Right cardiac atrium (tissue), 5 donors: ENCODE results near the gene TFAP2A. TPM values are rescaled to one million over a fixed set of nuclear protein-coding genes. Genes with fewer than 3 reads are reported as not detected.

Source experiments
- ATAC-seq, 2 donors: fragments of 200-7000 bp; cut with Tn5 transposase; one replicate each; pipeline versions ENCODE4 v1.8.0 to v1.9.1; 2020; ENCODE audit warnings: moderate library complexity in 2 of 2, mild to moderate bottlenecking in 1 of 2
- DNase-seq, 3 donors: peaks; one replicate each; pipeline ENCODE4 v3.0.0-alpha.2; 2020
- H3K27ac ChIP-seq: one replicate; pipeline ENCODE4 v1.5.1; 2013; ENCODE audit warnings: mild to moderate bottlenecking, low read length, control low read depth, moderate library complexity
- H3K27me3 ChIP-seq: one replicate; pipeline ENCODE4 v1.6.1; 2013; ENCODE audit not compliant: control insufficient read depth, insufficient read depth
- H3K4me1 ChIP-seq: one replicate; pipeline ENCODE4 v1.6.1; 2013; ENCODE audit warnings: low read length; ENCODE audit not compliant: control insufficient read depth, insufficient read depth
- H3K4me3 ChIP-seq: one replicate; pipeline ENCODE4 v1.5.1; 2013; ENCODE audit warnings: low read length, control low read depth
- H3K9me3 ChIP-seq: one replicate; pipeline ENCODE4 v1.6.1; 2013; ENCODE audit warnings: low read length; ENCODE audit not compliant: control insufficient read depth
- WGBS: extraction: QIAGEN DNeasy Blood & Tissue Kit; methylation state at CpG from one replicate; pipeline ENCODE4 v1.1.7; 2013; 5-methylcytosine and 5-hydroxymethylcytosine counted together
- intact Hi-C, 4 donors: fragments of 100-400 bp; cut with DNase I; formaldehyde crosslinking; loops; one replicate each; pipeline versions ENCODE4 v1.11.0 to v1.14.0; 2022 to 2023
- polyA plus RNA-seq: library from polyadenylated mRNA; stranded (reverse); fragments of 200-250 nt; gene quantifications from one replicate; pipeline ENCODE4 v1.2.3, GENCODE V29; 2013
- total RNA-seq, 4 donors: library from RNA; stranded (reverse); fragmentation: NEBNext Ultra II Directional; extraction: Animal tissue kit (Norgen Biotek cat#: 25700); gene quantifications; one replicate each; pipeline ENCODE4 v1.2.1, GENCODE V29; 2021
- donor health status: healthy with polysubstance abuse.
- donor health status: DM: no; HTN: yes; CAD: no.
- donor health status: DM: no; HTN: no; CAD: no.
- donor health status: DM: no; HTN: yes; CAD: no; lungs with severe emphysema.
- donor health status: DM: yes; HTN: yes; CAD: no.

Gene TFAP2A
- total and polyA plus RNA-seq, 5 donors, result 0.53 to 1.6 (median 0.71) TPM

DNA sequence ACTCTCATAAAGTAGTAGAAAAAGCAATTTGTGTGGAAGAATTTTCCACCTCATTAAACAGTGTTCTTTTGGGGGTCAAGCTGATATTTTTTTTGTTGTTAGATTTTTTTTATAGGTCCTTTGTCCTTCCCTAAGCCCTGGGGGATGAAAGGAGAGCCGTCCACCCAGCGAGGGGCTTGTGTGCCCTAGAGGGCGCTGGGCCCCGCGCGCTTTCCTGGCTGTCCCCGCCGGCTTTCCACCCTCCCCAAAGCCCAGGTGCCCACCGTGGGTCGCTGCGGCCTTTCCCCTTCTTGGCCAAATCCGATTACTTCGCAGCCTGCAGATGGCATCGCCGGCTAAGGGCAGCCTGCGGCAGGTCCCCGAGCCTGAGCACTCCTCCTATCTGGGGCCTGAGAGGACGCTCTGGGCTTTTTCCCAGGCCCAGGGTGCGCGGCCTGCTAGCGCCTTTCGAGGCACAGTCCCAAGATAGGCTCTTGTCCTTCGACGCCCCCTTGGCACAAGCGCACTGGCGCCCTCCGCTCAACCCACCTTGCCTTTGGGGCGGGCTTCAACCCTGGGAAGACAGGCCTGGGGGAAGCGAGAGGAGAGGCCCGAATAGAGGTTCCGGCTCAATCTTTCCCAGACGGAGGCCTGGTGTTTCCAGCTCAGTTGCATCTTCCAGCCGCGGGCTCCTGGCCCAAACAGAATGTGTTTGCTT, 33.6 kb downstream of the TFAP2A start:
- intact Hi-C loops, result no loop called here
- ATAC-seq (no peak), DNase-seq (peak in 1 of 3 donors; percentile 39)
- Histone ChIP-seq H3K27me3 (peaks cover 2% of the 10 kb centered on the region), H3K9me3 (no peaks in the 10 kb centered on the region), H3K27ac (no peak overlapping the region), H3K4me1 (no peaks in the 10 kb centered on the region), H3K4me3 (no peak overlapping the region)
- WGBS, result 10% methylated on average over 34 of the region's 34 CpGs

DNA sequence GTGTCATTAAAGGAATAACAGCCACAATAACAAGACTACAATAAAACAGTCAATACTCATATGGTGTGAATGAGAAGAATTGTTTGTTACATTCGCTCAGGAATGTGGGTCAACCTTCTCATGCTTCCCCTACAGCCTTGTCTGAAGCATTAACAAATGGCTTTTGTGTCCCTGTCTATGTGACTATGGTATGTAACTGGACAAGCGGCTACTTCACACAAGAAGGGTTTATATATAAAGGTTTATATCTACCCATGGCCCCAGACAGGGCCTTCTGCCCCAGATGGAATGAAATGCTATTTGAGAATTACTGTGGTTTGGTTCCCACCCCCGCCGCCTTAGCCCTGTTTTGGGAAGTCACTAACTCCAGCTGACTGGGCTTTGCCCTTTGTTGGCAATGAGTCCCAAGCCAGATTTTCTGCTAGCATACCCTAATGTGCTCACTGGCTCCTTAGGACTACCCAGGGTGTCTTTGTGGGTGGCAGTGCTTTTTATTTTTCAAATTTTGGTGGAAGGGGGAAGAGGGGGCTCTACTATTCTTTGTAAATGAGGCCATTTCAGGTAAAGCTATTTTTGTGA, 39.4 kb downstream of the TFAP2A start:
- intact Hi-C loops, result no loop called here
- WGBS, result 82% methylated on average over 4 of the region's 4 CpGs

DNA sequence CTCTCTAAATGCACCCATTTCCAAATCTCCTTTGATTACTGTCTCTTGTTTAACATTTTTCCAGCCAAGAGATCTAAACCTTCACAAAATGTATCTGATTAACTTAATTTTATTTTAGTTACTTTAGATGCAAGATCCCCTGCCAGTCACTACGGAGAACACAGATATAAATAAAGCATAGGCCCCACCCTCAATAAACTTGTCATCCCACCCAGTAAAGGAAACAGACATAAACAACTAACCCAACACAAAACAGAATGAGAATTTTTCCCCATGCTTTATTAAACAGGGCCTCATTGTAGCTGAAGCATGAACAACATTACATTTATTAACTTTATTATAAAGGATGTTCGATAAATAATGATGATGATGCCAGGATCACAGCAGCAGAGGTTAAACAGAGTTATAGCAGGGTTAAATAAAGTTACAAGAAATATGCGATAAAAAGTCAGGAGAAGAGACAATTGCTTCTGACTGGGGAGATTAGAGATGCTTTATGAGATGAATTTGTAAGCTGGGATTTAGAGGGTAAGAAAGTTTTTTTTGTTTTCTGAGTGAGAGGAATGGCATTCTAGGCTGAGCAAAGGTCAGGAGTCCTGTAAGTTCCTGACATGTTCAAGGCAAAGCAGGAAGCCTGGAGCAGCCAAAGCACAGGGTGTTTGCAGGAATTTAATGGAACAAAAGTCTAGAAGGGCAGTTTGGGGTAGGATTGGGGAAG, 41.1 kb downstream of the TFAP2A start:
- Histone ChIP-seq H3K27ac (no peak overlapping the region), H3K9me3 (no peaks in the 10 kb centered on the region), H3K27me3 (peaks cover 2% of the 10 kb centered on the region), H3K4me1 (no peaks in the 10 kb centered on the region), H3K4me3 (no peak overlapping the region)
- no peak for ATAC-seq
- 57% methylated on average over 3 of the region's 3 CpGs for WGBS
- no peak for DNase-seq
- intact Hi-C loops, result no loop called here

More for the DNA sequence above, 39.4 kb downstream of the TFAP2A start:
- Histone ChIP-seq H3K27ac (no peak overlapping the region), H3K9me3 (no peaks in the 10 kb centered on the region), H3K27me3 (peaks cover 2% of the 10 kb centered on the region), H3K4me1 (no peaks in the 10 kb centered on the region), H3K4me3 (no peak overlapping the region)
- DNase-seq, result no peak
- ATAC-seq, result no peak

DNA sequence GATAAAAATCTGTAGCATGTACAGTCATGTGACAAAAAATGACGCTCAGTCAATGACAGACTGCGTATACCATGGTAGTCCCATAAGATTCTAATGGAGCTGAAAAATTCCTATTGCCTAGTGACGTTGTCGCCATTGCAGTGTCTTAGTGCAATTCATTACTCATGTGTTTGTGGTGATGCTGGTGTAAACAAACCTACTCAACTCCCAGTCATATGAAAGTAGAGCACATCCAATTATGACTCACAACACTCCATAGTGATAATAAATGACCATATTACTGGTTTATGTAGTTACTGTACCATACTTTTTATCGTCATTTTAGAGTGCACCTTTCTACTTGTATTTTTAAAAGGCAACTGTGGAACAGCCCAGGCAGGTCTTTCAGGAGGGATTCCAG, 45.0 kb downstream of the TFAP2A start:
- intact Hi-C loops, result no loop called here
- WGBS, result 95% methylated on average over 5 of the region's 5 CpGs
- no peak for ATAC-seq

DNA sequence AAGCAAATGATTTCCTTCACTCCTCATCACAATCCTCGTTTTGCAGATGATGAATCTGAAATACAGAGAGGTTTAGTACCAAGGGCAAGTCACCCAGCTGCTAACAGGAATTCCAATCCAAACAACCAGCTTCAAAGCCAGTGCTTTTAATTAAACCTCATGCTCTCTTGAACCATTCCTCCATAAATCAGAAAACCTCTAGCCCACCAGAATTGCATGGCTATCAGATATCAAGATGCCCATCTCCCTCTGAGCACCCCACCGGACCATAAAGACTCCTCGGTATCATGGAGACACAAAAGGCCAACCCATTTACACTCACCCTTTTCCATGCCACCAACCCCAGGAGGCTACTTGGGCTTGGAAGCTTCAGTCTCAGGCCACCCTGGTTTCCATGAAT, 46.0 kb downstream of the TFAP2A start:
- Histone ChIP-seq H3K9me3 (no peaks in the 10 kb centered on the region), H3K27me3 (no peaks in the 10 kb centered on the region), H3K4me1 (no peaks in the 10 kb centered on the region), H3K4me3 (no peak overlapping the region), H3K27ac (no peak overlapping the region)
- no peak for ATAC-seq
- 63% methylated on average over 3 of the region's 3 CpGs for WGBS
- DNase-seq, result no peak
- intact Hi-C loops, result no loop called here

More for the DNA sequence above, 45.0 kb downstream of the TFAP2A start:
- Histone ChIP-seq H3K4me1 (no peaks in the 10 kb centered on the region), H3K27me3 (no peaks in the 10 kb centered on the region), H3K4me3 (no peak overlapping the region), H3K27ac (no peak overlapping the region), H3K9me3 (no peaks in the 10 kb centered on the region)
- DNase-seq, result no peak

DNA sequence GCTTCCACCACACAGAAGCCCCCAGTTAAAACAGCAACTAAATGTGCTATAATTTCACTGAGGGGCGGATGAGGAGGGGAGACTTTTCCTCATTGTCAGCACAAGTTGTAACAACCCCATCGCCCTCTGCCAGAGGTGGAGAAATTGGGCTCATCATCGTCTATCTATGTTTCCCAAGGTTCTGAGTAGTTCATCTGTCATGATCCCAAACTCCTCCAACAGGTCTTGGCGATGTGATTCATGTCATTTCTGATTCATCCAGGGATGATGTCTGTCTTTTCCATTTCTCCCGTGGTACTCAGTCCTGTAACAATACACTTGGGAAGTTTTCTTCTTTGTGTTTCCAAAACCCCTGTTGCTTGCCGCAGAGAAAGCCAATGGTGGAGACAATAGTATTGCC, 51.0 kb downstream of the TFAP2A start:
- Histone ChIP-seq H3K9me3 (no peaks in the 10 kb centered on the region), H3K4me3 (no peak overlapping the region), H3K27me3 (no peaks in the 10 kb centered on the region), H3K27ac (no peak overlapping the region), H3K4me1 (no peaks in the 10 kb centered on the region)
- ATAC-seq (no peak), DNase-seq (no peak)
- WGBS, result 83% methylated on average over 6 of the region's 6 CpGs
- intact Hi-C loops, result no loop called here

DNA sequence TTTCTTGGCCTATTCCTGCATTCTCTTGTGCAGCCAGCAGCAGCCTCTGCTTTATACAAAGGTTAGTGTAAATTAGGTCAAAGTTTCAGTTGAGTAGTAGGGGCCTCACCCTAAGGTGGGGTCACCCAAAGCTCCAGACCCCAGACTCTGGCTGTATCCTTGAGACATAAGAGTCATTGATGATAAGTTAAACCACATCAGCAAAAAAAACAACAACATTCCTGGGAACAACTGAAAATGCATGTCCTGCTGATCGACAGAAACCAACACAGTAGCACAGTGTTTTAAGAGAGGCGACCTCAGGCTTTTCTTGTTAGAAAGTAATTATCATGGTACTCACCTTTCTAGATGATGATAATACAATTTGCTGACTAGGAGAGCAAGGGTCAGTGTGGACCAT, 52.6 kb downstream of the TFAP2A start:
- Histone ChIP-seq H3K9me3 (no peaks in the 10 kb centered on the region), H3K27me3 (no peaks in the 10 kb centered on the region), H3K4me1 (no peaks in the 10 kb centered on the region), H3K4me3 (no peak overlapping the region), H3K27ac (no peak overlapping the region)
- intact Hi-C loops, result no loop called here
- 67% methylated on average over 2 of the region's 2 CpGs for WGBS
- DNase-seq (no peak), ATAC-seq (no peak)

DNA sequence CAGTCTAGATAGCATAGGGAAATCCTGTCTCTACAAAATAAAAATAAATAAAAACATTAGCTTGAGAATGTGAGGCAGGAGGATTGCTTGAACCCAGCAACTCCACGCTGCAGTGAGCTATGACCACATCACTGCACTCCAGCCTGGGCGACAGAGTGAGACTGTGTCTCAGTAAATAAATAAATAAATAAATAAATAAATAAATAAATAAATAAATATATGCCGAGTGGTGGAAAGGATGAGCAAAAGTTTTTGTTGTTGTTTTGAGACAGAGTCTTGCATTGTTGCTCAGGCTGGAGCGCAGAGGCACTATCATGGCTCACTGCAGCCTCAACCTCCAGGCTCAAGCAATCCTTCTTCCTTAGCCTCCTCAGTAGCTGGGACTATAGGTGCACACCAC, 53.4 kb downstream of the TFAP2A start:
- no peaks in the 10 kb centered on the region for H3K4me1 ChIP-seq
- no peaks in the 10 kb centered on the region for H3K27me3 ChIP-seq
- intact Hi-C loops, result no loop called here
- 90% methylated on average over 4 of the region's 4 CpGs for WGBS
- DNase-seq, result no peak
- no peak overlapping the region for H3K27ac ChIP-seq
- H3K4me3 ChIP-seq, result no peak overlapping the region
- no peak for ATAC-seq
- no peaks in the 10 kb centered on the region for H3K9me3 ChIP-seq

DNA sequence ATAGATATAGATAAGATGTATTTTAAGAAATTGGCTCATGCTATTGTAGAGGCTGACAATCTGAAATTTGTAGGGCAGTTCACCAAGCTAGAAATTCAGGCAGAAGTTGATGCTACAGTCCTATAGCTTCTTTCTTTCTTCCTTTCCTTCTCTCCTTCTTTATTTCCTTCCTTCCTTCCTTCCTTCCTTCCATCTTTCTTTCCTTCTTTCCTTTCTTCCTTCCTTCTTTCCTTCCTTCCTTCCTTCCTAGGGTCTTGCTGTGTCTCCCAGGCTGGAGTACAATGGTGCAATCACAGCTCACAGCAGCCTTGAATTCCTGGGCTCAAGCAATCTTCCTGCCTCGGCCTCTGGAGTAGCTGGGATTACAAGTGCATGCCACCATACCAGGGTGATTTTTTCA, 55.3 kb downstream of the TFAP2A start:
- no peaks in the 10 kb centered on the region for H3K27me3 ChIP-seq
- H3K27ac ChIP-seq, result no peak overlapping the region
- ATAC-seq (no peak), DNase-seq (no peak)
- H3K9me3 ChIP-seq, result no peaks in the 10 kb centered on the region
- WGBS, result 58% methylated on average over 1 of the region's 1 CpG
- H3K4me1 ChIP-seq, result no peaks in the 10 kb centered on the region
- H3K4me3 ChIP-seq, result no peak overlapping the region
- intact Hi-C loops, result no loop called here

DNA sequence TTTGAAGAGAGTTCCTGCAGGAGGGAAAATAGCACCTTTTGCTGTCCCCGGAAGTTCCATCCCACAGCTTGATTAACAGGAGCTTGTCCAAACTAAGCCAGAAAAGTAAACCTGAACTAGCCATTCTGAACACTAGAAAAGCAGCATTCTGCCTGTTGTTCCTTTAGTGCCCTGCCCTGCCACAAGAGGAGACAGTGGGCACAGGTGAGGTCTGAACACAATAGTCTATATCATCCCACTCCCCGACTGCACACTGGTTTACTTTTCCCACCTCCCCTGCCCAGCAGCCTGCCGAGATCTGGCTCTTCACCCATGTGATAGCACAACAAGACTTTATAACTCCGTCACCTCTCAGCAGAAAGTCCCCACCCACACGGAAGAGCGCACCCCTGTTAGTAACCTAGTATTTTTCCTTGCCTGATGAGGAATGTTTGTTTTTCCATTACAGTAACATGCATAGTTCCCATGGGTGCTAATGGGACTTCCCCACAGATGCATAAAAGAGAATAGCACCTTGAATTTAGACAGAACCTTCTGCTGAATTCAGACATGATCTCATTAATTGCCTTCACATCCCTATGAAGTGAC, 59.7 kb downstream of the TFAP2A start:
- no peak overlapping the region for H3K4me3 ChIP-seq
- DNase-seq (no peak), ATAC-seq (no peak)
- H3K27ac ChIP-seq, result no peak overlapping the region
- intact Hi-C loops, result no loop called here
- WGBS, result 66% methylated on average over 6 of the region's 6 CpGs
- H3K4me1 ChIP-seq, result no peaks in the 10 kb centered on the region
- no peaks in the 10 kb centered on the region for H3K9me3 ChIP-seq
- no peaks in the 10 kb centered on the region for H3K27me3 ChIP-seq

DNA sequence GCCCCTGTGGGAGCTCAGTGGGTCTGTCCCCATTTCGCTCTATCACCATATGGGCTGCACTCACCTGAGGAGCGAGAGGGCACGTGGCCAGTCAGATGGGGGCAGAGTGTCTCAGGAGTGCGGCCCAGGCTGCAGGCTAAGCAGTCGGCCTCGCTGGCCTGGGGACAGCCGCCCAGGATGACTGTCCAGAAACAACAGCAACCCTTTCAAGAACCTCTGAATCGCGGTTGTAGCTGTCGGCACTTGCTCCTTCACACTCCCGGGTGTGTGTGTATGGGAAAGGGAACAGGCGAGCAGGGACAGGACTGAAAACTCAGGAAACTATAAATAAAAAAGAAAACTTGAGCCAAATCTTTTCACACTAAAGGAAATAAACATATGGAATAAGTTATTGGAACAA, 63.1 kb downstream of the TFAP2A start:
- H3K27me3 ChIP-seq, result no peaks in the 10 kb centered on the region
- ATAC-seq (no peak), DNase-seq (no peak)
- no peak overlapping the region for H3K27ac ChIP-seq
- no peaks in the 10 kb centered on the region for H3K9me3 ChIP-seq
- 36% methylated on average over 12 of the region's 12 CpGs for WGBS
- intact Hi-C loops, result no loop called here
- H3K4me3 ChIP-seq, result no peak overlapping the region
- no peaks in the 10 kb centered on the region for H3K4me1 ChIP-seq
